GM12872 (cell line): ENCODE results near the gene FTCDNL1.

Experiments
- CTCF ChIP-seq: IDR thresholded peaks from 3 replicates; pipeline ENCODE4 v1.5.1; 2011; ENCODE audit warnings: low read depth, mild to moderate bottlenecking, low read length, moderate library complexity; ENCODE audit not compliant: insufficient read depth

The FTCDNL1 gene

DNA sequence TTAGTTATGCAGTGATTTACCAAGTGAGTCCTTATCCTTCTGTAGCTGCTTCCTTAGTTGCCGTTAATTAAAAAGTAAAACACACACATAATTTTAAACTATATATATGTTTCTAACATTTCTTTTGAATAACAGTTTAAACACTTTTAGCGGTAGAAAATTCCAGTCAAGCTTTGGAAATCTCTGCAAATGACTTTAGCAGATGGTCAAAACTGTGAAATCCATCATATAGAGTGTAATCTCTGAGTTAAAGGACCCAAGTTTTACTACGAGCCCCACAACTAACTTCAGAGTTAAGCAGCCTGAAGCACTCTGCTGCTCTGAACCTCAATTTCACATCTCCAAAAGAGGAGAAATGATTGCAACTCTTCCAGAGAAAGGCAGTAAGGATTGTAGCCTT lies 96.2 kb downstream of the FTCDNL1 start:
- no peak for TF ChIP-seq CTCF

GRCh38 chr2:199751492-199752120 lies 99.4 kb downstream of the FTCDNL1 start:
- no peak for TF ChIP-seq CTCF

DNA sequence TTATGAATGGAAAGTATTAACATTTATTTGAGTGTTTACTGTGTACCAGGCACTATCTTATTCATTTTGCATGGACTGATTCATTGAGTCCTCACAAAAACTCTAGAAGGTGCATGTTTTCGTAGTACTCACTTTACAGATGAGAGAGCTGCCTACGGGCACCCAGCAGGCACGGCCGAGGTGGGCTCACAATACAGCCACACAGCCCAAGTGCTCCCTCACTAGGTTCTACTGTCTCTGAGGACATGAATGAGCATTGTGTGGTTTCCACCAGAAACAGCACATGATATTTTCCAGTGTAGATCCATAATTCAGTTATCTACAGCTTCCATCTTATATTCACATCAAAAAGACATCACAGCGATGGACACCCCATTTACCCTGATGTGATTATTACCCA lies 101.4 kb downstream of the FTCDNL1 start:
- TF ChIP-seq CTCF, result no peak

GRCh38 chr2:199744724-199745123 lies 106.3 kb downstream of the FTCDNL1 start:
- TF ChIP-seq CTCF, result no peak

DNA sequence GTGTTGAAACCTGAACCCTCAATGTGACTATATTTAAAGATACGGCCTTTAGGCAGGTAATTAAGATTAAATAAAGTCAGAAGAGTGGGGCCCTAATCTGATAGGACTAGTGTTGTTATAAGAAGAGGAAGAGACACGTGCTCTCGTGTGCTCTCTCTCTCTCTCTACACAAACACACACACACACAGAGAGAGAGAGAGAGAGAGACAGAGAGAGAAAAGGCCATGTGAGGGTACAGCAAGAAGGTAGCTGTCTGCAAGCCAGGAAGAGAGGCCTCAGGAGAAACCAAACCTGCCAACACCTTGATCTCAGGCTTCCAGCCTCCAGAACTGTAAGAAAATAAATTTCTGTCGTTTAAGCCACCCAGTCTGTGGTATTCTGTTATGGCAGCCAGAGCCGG lies 106.7 kb downstream of the FTCDNL1 start:
- no peak for TF ChIP-seq CTCF

DNA sequence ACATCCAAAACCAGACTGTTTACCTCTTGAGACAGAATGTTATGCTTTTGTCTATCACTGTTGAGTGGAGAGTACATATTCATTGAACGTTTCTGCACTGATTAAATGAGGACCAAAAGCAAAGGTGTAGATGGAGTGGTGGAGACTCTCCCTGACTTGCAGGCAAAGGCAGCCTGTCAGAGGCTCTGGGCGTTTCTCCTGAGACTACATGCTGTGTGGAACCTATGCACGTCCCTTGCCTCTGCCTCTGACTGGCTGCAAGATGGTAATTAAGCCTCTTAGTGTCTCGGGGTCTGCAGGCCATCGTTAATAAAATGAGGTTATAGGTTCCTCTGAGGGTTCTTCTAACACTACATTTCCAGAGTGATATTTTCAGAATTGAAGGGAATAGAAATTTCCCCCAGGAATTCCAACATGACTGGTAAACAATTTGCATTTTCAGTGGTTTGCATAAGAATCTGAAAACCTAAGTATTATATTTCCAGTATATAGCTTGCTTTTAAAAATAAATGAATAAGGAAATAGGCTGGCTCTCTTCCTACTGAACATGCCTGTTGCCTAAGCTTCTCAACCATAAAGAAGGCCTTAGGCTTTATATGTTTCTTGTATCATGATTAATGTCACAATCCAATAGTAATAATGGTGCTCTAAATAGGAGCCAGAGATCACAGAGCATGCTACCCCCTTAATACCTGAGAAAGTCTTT lies 107.4 kb downstream of the FTCDNL1 start:
- TF ChIP-seq CTCF, result no peak

GRCh38 chr2:199742884-199743283 lies 108.1 kb downstream of the FTCDNL1 start:
- no peak for TF ChIP-seq CTCF
